Measurements from ENCODE around the gene ATPAF2.

ATPAF2 gene

DNA sequence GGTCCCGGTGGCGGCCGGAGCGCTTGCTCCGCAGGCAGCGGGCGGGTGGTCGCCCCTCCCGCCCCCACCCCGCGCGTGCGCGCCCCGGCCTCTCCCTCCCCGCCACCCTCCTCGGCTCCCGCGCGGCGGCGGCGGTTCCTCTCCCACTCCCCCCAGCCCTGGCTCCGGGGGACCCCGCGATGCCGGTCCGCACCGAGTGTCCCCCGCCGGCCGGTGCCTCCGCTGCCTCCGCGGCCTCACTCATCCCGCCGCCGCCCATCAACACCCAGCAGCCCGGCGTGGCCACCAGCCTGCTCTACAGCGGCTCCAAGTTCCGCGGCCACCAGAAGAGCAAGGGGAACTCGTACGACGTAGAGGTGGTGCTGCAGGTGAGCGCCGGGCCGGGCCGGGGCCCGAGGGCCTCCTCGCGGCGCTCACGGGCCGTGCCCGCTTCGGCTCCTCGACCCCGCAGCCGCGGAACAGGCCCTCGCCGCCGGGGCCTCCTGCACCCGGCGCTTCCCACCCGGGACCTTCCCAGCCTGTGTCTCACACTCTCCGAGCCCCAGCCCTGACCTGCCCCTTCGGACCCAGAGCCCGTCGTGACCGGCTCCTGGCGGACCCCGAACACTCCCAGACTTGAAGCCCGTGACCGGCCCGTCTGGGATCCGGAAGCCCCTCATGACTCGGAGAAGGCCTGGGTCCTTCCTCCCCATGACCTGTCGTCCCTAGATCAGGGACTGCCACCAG, 730 bp upstream of the ATPAF2 start:
- DNase-seq (ENCODE audit: low read depth in 2 of 2): no peak

- no peak for DNase-seq (ENCODE audit: low read depth in 2 of 2)
Observed at GRCh38 chr17:18038149-18038850, 668 bp downstream of the ATPAF2 start.

DNA sequence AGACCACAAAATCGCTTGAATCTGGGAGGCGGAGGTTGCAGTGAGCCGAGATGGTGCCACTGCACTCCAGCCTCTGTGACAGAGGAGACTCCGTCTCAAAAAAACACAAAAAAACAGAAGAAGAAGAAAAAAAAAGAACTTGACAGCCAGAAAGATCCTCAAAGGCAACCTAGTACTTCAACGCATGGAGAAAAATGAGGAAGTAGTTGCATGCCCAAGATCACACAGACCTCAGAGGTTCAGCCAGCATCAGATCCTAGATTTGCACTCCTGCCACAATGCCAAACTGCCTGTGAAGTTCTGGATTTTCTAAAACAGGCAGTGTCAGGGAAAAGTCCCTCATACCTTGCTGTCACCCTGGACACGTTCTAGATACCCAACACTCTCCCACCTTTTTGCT, 1.5 kb downstream of the ATPAF2 start:
- DNase-seq (ENCODE audit: low read depth in 2 of 2): no peak

DNA sequence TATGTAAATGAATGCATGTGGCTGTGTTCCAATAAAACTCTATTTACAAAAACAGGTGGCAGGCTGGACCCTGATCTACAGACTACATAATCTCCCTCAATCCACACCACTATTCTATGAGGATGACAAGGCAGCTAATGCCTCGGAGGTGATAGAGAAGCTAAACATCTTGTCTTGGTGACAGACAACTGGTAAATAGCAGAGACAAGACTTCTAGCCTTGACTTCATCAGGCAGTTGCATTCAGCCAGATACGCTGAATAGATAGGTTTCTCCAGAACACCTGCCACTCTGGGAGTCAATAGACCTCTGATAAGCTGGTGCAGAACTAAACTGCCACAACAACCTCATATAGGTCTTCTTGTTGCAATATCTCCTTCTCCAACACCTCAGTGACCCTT, 3.3 kb downstream of the ATPAF2 start:
- DNase-seq (ENCODE audit: low read depth in 2 of 2): no peak

DNA sequence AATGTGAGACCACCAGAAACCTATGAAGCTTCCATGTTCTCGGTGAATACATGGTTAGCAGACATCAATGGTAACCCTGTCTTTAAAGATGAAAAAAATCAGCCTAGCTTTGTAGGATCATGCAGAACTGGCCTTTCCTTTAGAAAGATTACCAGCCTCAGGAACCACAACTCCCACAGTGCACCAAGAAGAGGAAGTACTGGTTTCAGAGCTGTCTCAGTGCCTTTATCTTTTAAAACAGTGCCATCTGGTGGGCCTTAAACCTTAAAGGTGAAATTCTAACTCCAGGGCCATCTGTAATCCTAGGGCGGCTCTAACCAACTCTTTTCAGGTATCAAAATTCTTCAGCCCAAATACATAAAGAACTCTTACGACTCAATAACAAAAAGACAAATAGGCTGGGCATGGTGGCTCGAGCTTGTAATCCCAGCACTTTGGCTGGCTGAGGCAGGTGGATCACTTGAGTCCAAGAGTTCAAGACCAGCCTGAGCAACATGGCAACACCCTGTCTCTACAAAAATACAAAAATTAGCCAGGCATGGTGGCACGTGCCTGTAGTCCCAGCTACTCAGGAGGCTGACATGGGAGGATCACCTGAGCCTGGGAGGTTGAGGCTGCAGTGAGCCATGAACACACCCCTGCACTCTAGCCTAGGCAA, 5.4 kb downstream of the ATPAF2 start:
- no peak for DNase-seq (ENCODE audit: low read depth in 2 of 2)

GRCh38 chr17:18031955-18032354, 7.0 kb downstream of the ATPAF2 start:
- no peak for DNase-seq (ENCODE audit: low read depth in 2 of 2)

DNA sequence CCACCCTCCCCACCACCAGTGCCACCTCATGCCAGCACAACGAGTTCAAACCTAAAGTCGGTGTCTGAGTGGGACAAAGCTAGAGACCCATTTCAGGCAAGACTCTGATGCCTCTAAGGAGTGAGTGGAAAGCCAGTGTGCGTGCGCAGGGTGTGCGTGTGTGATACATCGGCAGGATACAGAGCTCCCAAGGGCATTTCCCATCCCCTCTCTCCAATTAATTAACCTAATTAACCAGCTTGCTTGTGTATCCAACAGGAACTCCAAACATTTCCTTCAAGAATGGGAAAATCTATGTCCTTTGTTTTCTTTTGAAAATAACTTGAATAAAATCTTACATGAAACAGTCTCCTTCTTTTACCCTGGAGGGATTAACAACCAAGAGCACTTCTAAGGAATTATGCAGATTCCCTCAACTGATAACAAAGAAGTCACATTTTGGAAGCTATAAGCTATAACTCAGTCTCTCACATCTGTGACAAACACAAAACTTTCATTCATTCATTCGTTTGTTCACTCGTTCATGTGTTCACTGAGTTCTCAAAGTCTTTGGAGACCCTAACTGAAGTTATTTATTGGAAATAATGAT, 9.9 kb downstream of the ATPAF2 start:
- no peak for DNase-seq (ENCODE audit: low read depth in 2 of 2)

DNA sequence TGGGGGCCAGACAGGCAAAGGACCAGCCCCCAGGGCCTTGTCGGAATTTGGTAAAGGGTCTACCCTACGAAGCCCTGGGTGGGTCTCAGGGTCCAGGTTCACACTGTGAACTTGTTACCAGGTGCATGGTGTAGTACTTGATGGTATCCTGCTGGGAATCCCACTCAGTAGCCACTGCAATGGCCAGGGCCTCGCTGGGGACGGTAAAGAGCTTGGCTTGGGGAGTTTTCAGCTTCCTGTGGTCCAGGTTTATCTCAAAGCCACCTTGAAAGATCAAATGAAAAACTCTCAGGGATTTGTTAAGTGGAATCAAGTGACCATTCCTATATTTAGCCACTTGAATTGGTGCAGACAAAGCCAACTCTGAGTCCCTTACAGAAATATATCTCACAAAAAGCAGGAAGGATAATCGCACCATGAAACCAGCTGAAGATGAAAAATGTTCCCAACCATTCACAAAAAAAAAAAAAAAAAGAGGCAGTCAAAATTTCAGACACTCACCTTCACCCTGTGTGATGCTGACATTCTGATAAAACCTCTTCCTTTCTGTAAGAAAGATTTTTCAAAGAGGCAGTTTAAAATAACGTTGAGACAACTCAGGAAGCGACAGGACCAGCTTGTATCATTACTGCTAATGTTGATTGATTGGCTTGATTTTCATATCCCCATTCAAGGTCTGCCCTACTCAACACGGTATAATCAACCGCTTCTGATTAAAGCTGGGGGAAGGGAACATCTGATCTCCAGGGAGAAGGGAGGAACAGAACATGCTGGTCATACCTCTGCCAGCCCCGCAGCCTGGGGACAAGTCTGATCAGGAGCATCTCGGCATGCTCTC, 10.6 kb downstream of the ATPAF2 start:
- no peak for DNase-seq (ENCODE audit: low read depth in 2 of 2)

DNA sequence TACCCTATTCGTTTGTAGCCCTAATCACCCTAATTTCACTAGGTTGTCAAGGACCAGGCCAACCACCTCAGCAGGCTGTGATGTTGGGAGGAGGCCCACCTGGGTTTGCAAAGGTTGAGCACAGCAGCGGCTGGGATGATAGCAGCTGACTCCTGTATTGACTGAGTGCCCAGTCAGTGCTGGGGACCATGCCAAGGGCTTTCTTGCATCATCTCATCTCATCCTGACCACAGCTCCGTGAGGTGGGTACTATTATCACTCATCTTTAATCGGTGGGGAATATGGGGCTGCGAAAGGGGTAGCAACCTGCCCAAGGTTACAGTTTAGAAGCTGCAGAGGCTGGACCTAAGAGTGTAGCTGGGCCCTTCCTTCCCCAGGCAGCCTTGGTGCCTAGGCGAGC, 11.7 kb downstream of the ATPAF2 start:
- no peak for DNase-seq (ENCODE audit: low read depth in 2 of 2)

DNA sequence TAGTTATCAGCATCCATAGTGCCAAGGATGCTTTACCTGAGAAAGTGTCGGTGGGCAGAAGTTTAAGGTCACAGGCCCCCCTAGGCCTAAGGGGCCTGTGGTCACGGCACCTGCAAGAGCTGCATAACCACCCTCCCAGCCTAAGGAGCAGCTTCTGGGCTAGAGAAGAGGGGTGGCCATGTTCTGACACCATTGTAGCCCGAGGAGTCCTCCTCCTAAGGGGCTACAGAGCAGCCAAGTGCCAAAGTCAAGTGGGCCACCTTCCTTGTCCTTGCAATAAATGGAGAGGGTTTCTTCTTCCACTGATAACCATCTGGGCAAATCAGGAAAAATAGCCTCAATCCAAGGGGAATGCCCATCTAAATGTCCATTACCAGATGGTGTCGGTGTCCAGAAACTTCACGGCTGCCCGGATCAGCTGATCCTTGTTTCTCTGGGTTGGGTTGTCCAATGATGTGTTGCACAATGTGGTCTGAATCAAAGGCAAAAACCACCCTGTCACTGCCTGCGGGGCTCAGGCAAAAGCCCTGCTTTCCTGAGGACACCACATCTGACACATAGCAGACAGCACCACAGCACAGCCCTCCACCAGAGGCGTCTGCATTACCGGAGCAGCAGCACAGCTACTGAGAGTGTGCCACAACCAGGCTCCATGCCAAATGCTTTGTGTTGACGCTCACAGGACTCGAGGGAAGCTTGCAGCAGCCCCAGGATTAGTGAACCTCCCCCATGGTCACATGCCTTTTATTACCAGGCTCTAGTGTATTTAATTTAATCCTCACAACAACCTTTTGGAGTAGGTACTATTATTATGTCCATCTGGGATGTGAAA, 12.8 kb downstream of the ATPAF2 start:
- no peak for DNase-seq (ENCODE audit: low read depth in 2 of 2)

DNA sequence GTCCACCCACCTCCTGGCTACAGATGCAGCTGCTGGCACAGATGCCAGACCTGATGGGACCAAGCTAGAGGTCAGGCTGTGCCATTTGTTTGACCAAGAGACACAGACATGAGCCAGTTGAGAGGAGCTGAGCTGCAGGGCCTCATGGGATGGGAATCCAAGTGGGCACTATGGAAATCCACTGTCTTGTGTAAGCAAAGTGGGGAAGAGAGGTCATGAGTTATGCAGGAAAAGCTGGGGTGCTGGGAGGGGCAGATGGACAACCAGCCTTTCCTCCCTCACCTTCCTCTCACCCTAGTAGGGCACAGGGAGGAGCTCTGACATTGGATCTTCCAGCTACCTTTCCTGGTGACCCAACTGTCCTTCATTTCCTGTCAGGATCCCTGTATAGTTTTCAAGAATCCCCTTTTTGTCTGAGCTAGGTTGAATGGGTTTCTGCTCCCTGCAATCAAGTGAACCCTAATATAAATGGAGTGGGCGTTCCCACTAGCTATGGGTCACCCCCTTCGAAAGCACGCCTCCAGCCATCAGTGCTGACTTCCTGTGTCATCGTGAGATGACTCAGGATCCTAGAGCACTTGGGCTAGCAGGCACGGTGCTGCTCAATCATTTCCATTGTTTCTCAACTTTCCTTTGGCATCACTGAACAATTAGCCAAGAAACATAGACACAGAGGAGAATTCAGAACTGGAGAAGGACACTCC, 13.6 kb downstream of the ATPAF2 start:
- DNase-seq (ENCODE audit: low read depth in 2 of 2): no peak

DNA sequence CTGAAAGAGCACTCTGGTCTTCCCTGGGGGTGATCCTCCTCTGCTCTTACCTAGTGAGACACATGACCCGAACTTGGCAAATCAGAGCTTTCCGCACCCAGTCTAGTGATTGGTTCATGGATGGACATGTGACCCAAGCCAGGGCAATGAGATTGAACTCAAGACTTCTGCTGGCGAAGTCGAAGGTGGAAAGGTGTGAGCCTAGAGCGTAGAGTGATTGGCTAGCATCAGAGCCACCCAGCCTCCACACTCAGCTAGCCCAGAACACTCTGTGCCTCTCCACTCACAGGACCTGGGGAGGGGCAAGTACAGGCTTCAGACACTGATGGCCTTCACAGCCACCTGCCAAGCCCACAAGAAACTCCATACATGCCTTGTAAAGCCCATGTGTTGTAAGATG, 17.6 kb downstream of the ATPAF2 start:
- DNase-seq (ENCODE audit: low read depth in 2 of 2): no peak

DNA sequence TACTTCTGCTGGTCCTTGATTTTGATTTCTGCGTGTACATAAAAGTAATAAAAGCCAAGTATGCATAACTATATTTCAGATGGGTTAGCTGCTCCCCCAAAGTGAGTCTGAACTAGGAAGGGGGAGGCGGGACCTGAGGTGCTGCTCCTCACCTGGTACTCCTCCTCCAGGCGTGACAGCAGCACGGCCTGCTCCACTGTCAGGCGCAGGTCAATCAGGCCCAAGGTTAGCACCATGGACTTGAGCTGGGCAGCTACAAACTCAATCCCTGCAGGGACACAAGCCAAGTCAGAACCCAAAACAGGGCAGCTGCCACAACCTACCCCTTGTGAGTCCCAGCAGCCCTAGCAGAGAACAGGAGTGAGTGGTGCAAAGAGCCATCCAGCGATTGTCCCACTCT, 18.0 kb downstream of the ATPAF2 start:
- DNase-seq (ENCODE audit: low read depth in 2 of 2): no peak

- no peak for DNase-seq (ENCODE audit: low read depth in 2 of 2)
Observed at GRCh38 chr17:18019838-18020154, 19.2 kb downstream of the ATPAF2 start.

- DNase-seq (ENCODE audit: low read depth in 2 of 2): no peak
Observed at GRCh38 chr17:18018411-18018921, 20.5 kb downstream of the ATPAF2 start.

DNA sequence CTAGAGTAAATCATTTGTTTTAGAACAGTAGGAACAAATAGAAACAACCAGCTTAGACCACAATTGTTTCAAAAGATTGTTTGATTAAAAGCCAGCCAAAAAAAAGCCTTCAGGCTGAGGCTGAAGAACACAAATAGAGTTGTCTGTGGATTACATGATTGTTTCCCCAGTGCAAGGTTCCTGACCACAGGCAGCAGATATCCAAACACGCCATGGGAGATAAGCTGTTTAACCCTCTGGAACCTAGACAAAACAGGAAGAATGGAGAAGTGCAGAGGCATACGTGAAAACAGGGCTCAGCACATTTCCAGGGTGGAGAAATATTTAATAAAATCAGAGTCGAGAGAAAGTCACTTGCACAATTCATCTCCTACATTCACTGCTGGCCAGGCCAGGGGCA, 21.0 kb downstream of the ATPAF2 start:
- DNase-seq (ENCODE audit: low read depth in 2 of 2): no peak

GRCh38 chr17:18016426-18016825, 22.5 kb downstream of the ATPAF2 start:
- DNase-seq (ENCODE audit: low read depth in 2 of 2): no peak

GRCh38 chr17:18015593-18015992, 23.4 kb downstream of the ATPAF2 start:
- DNase-seq (ENCODE audit: low read depth in 2 of 2): no peak

DNA sequence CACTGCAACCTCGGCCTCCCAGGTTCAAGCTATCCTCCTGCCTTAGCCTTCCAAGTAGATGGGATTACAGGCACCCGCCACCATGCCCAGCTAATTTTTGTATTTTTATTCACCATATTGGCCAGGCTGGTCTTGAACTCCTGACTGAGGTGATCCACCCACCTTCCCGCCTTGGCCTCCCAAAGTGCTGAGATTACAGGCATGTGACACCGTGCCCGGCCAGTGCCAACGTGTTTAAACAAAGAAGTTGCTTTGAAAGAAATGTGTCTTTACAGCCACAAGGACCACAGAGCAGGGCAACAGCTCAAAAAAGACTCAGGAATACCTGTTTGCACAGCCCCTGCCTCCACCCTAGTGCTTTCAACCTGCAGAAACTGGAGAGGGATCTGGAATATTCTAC, 25.0 kb downstream of the ATPAF2 start:
- no peak for DNase-seq (ENCODE audit: low read depth in 2 of 2)

DNA sequence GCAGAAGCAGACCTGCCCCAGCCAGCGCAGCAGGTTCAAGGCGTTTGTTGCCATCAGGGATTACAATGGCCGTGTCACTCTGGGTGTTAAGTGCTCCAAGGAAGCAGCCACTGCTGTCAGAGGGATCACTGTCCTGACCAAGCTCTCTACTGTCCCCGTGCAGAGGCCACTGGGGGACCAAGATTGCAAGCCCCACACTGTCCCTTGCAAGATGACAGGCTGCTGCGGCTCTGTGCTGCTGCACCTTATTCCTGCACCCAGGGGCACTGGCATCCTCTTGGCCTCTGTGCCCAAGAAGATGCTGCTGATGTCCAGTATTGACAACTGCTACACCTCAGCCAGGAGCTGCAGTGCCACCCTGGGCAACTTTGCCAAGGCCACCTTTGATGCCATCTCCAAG, 27.7 kb downstream of the ATPAF2 start:
- no peak for DNase-seq (ENCODE audit: low read depth in 2 of 2)
